IMR-90 (cell line): ENCODE data around the gene AFAP1L2. TPM values are rescaled to one million over a fixed set of nuclear protein-coding genes. Genes with fewer than 3 reads are reported as not detected.

Experiments
- ATAC-seq: fragments of 200-7000 bp; cut with Tn5 transposase; 2 replicates; pipeline ENCODE4 v1.9.1; 2020; ENCODE audit warnings: low read depth, mild to moderate bottlenecking, moderate library complexity
- BruUV-seq: library from RNA; stranded (reverse); fragments of 400-500 nt; replicated peaks from 2 replicates; lab custom pipeline; 2021; lab: Mats Ljungman, UMichigan
- CTCF ChIA-PET: fragments of 300-600 bp; formaldehyde crosslinking; extraction: SDS; loops from one replicate; lab custom pipeline; 2021; ENCODE audit warnings: antibody characterized with exemption; lab: Yijun Ruan, JAX
- POLR2A ChIA-PET: fragments of 300-600 bp; sonication (Branson Sonifier 250); formaldehyde crosslinking; loops from one replicate; lab custom pipeline; 2022; ENCODE audit warnings: antibody characterized with exemption; ENCODE audit not compliant: unreplicated experiment; lab: Charles Lee
- DNase-seq: peaks from one replicate; pipeline ENCODE4 v3.0.0; 2013
- H2AFZ ChIP-seq: replicated peaks from 2 replicates; pipeline ENCODE3; 2013; ENCODE audit warnings: low read length, mild to moderate bottlenecking; ENCODE audit not compliant: poor library complexity
- H2AK5ac ChIP-seq: 2 replicates; pipeline ENCODE4 v1.6.1; 2013; ENCODE audit warnings: low read depth, low read length, inconsistent platforms
- H2AK9ac ChIP-seq: replicated peaks from 2 replicates; pipeline ENCODE3; 2013; ENCODE audit warnings: mild to moderate bottlenecking, low read depth, low read length, moderate library complexity; ENCODE audit not compliant: poor library complexity
- H2BK120ac ChIP-seq: 2 replicates; pipeline ENCODE4 v1.6.1; 2013; ENCODE audit warnings: low read depth, low read length, inconsistent platforms
- H2BK15ac ChIP-seq: 3 replicates; pipeline ENCODE4 v1.6.1; 2013; ENCODE audit warnings: low read depth, low read length, inconsistent platforms
- H2BK20ac ChIP-seq: 2 replicates; pipeline ENCODE4 v1.6.1; 2013; ENCODE audit warnings: low read depth, mild to moderate bottlenecking, inconsistent platforms, low read length, moderate library complexity
- H2BK5ac ChIP-seq: 2 replicates; pipeline ENCODE4 v1.6.1; 2013; ENCODE audit warnings: mild to moderate bottlenecking, low read depth, low read length, inconsistent platforms; ENCODE audit not compliant: poor library complexity, severe bottlenecking
- H3K14ac ChIP-seq: replicated peaks from 2 replicates; pipeline ENCODE4 v1.6.1; 2013; ENCODE audit warnings: low read depth, low read length, inconsistent platforms
- H3K18ac ChIP-seq: 2 replicates; pipeline ENCODE4 v1.6.1; 2013; ENCODE audit warnings: low read depth, low read length, control low read depth
- H3K23ac ChIP-seq: 2 replicates; pipeline ENCODE4 v1.6.1; 2013; ENCODE audit warnings: low read depth, low read length, inconsistent platforms
- H3K27ac ChIP-seq: 2 replicates; pipeline ENCODE4 v1.5.1; 2013; ENCODE audit warnings: mild to moderate bottlenecking, control low read depth, low read length; ENCODE audit not compliant: insufficient read depth
- H3K27me3 ChIP-seq: 2 replicates; pipeline ENCODE4 v1.6.1; 2013; ENCODE audit warnings: low read length; ENCODE audit not compliant: control insufficient read depth, insufficient read depth
- H3K36me3 ChIP-seq: 2 replicates; pipeline ENCODE4 v1.6.1; 2013; ENCODE audit warnings: low read length, mixed read lengths; ENCODE audit not compliant: control insufficient read depth, insufficient read depth
- H3K4ac ChIP-seq: 2 replicates; pipeline ENCODE4 v1.6.1; 2013; ENCODE audit warnings: low read depth, low read length, inconsistent platforms
- H3K4me1 ChIP-seq: 2 replicates; pipeline ENCODE4 v1.6.1; 2013; ENCODE audit warnings: low read length, mixed read lengths; ENCODE audit not compliant: control insufficient read depth, insufficient read depth
- H3K4me2 ChIP-seq: 2 replicates; pipeline ENCODE4 v1.6.1; 2013; ENCODE audit warnings: low read depth, mild to moderate bottlenecking, control low read depth, low read length, moderate library complexity
- H3K4me3 ChIP-seq: 2 replicates; pipeline ENCODE4 v1.5.1; 2013; ENCODE audit warnings: low read depth, mild to moderate bottlenecking, control low read depth, low read length, moderate library complexity; ENCODE audit not compliant: insufficient read depth
- H3K56ac ChIP-seq: 2 replicates; pipeline ENCODE4 v1.6.1; 2013; ENCODE audit warnings: low read length, inconsistent platforms; ENCODE audit not compliant: insufficient read depth; ENCODE audit errors: extremely low read depth
- H3K79me1 ChIP-seq, 2 experiments: 2 replicates each; pipeline ENCODE4 v1.6.1; 2013; ENCODE audit warnings: low read length in 2 of 2, inconsistent platforms in 1 of 2, low read depth in 1 of 2
- H3K9ac ChIP-seq: 2 replicates; pipeline ENCODE4 v1.6.1; 2013; ENCODE audit warnings: low read depth, low read length, control low read depth
- H3K9me1 ChIP-seq: 2 replicates; pipeline ENCODE4 v1.6.1; 2013; ENCODE audit warnings: low read length, inconsistent platforms; ENCODE audit not compliant: insufficient read depth
- H3K9me3 ChIP-seq: 2 replicates; pipeline ENCODE4 v1.6.1; 2013; ENCODE audit warnings: low read length; ENCODE audit not compliant: control insufficient read depth, insufficient read depth
- H4K20me1 ChIP-seq: 2 replicates; pipeline ENCODE4 v1.6.1; 2013; ENCODE audit warnings: low read length, inconsistent platforms; ENCODE audit not compliant: insufficient read depth
- H4K5ac ChIP-seq: 2 replicates; pipeline ENCODE4 v1.6.1; 2013; ENCODE audit warnings: mild to moderate bottlenecking, low read depth, low read length, control low read depth
- H4K8ac ChIP-seq, 2 experiments: 2 replicates each; pipeline ENCODE4 v1.6.1; 2013; ENCODE audit warnings: low read depth in 2 of 2, low read length in 2 of 2, control low read depth in 1 of 2, inconsistent platforms in 1 of 2
- H4K91ac ChIP-seq: 2 replicates; pipeline ENCODE4 v1.6.1; 2013; ENCODE audit warnings: low read depth, low read length, inconsistent platforms; ENCODE audit not compliant: insufficient read depth
- BHLHE40 ChIP-seq: fragments of 150-350 bp; IDR thresholded peaks from 2 replicates; pipeline ENCODE4 v1.6.1; 2016; ENCODE audit warnings: mild to moderate bottlenecking, low read depth, low read length
- CHD1 ChIP-seq: IDR thresholded peaks from 2 replicates; pipeline ENCODE4 v1.6.1; 2012; ENCODE audit warnings: low read depth, low read length, improper control_type of control experiment
- FOS ChIP-seq: fragments of 150-350 bp; IDR thresholded peaks from 2 replicates; pipeline ENCODE4 v1.6.1; 2016; ENCODE audit warnings: low read depth, low read length
- MAFK ChIP-seq: IDR thresholded peaks from 2 replicates; pipeline ENCODE4 v1.6.1; 2012; ENCODE audit warnings: low read depth, low read length, improper control_type of control experiment
- NFE2L2 ChIP-seq: fragments of 150-350 bp; IDR thresholded peaks from 2 replicates; pipeline ENCODE4 v1.6.1; 2016; ENCODE audit warnings: low read depth, mild to moderate bottlenecking, low read length
- RCOR1 ChIP-seq: IDR thresholded peaks from 2 replicates; pipeline ENCODE4 v1.6.1; 2012; ENCODE audit warnings: mild to moderate bottlenecking, low read length, improper control_type of control experiment; ENCODE audit not compliant: insufficient replicate concordance
- SMC3 ChIP-seq: fragments of 150-350 bp; IDR thresholded peaks from 2 replicates; pipeline ENCODE4 v1.6.1; 2016; ENCODE audit warnings: low read depth, mild to moderate bottlenecking, antibody characterized with exemption, low read length, moderate library complexity
- USF2 ChIP-seq: fragments of 150-350 bp; IDR thresholded peaks from 2 replicates; pipeline ENCODE4 v1.6.1; 2017; ENCODE audit warnings: mild to moderate bottlenecking, antibody characterized with exemption, low read length, low read depth
- WGBS, 2 experiments: methylation state at CpG; one replicate each; pipeline versions ENCODE4 v1.1.5 to v1.1.7; 2013; ENCODE audit warnings: missing lambda C conversion rate in 2 of 2; ENCODE audit not compliant: insufficient read length in 1 of 2; ENCODE audit errors: extremely low coverage in 2 of 2; 5-methylcytosine and 5-hydroxymethylcytosine counted together
- dilution Hi-C: fragments of 300-500 bp; cut with HindIII; formaldehyde crosslinking; loops from one replicate; pipeline ENCODE4 v1.14.3; 2018; ENCODE audit warnings: low sequenced_read_pairs; ENCODE audit not compliant: unreplicated experiment
- in situ Hi-C: fragments of 300-500 bp; cut with MboI; formaldehyde crosslinking; loops from 3 replicates; pipeline ENCODE4 v1.14.3; 2019; ENCODE audit warnings: low sequenced_read_pairs, inconsistent platforms, mixed read lengths
- intact Hi-C: fragments of 100-400 bp; cut with micrococcal nuclease; formaldehyde crosslinking; loops from 2 replicates; pipeline ENCODE4 v1.10.0; 2022
- polyA plus RNA-seq, 3 experiments: library from polyadenylated mRNA; depleted of rRNA; stranded (reverse); fragments of >200 nt; gene quantifications; 2 replicates each; pipeline ENCODE4 v1.2.3, GENCODE V29; 2012; ENCODE audit warnings: low replicate concordance in 1 of 3
- total RNA-seq: library from RNA; depleted of rRNA; stranded (reverse); fragments of >200 nt; gene quantifications from 2 replicates; pipeline ENCODE4 v1.2.3, GENCODE V29; 2012
- TF ChIP-seq, protein P1 (sequence below): fragments of 150-350 bp; IDR thresholded peaks from 2 replicates; pipeline ENCODE4 v1.6.1; 2016; ENCODE audit warnings: low read depth, mild to moderate bottlenecking, low read length, moderate library complexity, borderline replicate concordance

Gene AFAP1L2
- total and polyA plus RNA-seq, 2 of the 4 experiments (the other 2 are of a cell fraction): under 0.01 to 0.10 TPM

DNA sequence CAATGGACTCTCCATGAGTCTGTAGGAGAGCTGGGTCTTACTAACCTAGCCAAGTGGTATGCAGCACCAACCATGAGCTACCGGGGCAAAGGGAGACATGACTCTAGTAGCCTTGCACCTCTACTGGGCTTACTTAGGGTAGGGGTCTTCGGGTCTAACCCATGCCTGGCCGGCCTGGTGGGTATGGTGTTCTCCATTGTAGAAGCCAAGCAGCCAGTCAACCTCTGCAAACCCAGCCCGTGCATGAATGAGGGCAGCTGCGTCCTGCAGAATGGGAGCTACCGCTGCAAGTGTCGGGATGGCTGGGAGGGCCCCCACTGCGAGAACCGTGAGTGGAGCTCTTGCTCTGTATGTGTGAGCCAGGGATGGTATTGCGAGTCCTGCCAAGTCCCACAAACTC lies 114.3 kb downstream of the AFAP1L2 start:
- no peak for ATAC-seq
- Histone ChIP-seq H3K4me3 (no peak overlapping the region), H3K56ac (no peak overlapping the region), H2AK5ac (no peak overlapping the region), H3K23ac (no peak overlapping the region), H3K27me3 (peaks cover 9% of the 10 kb centered on the region), H3K4me1 (no peaks in the 10 kb centered on the region), H3K18ac (no peak overlapping the region), H3K4me2 (no peak overlapping the region), H4K20me1 (no peaks in the 10 kb centered on the region; the same call in 1 of the 2 replicates), H3K9ac (no peak overlapping the region), H3K79me1 (no peaks in the 10 kb centered on the region), H4K8ac (no peak overlapping the region), H3K36me3 (no peaks in the 10 kb centered on the region), H2AFZ (no peak overlapping the region), H2AK9ac (no peak overlapping the region), H3K27ac (no peak overlapping the region), H4K91ac (no peak overlapping the region), H2BK15ac (no peak overlapping the region), H3K4ac (no peak overlapping the region), H4K5ac (no peak overlapping the region), H2BK20ac (no peak overlapping the region), H2BK5ac (no peak overlapping the region), H2BK120ac (no peak overlapping the region), H3K14ac (no peak overlapping the region), H3K9me3 (no peaks in the 10 kb centered on the region), H3K9me1 (no peaks in the 10 kb centered on the region)
- ChIA-PET CTCF (no interaction called here), POLR2A (no interaction called here)
- no peak for TF ChIP-seq MAFK
- TF ChIP-seq CHD1: no peak
- no peak for TF ChIP-seq NFE2L2
- no peak for TF ChIP-seq FOS
- TF ChIP-seq RCOR1: no peak
- no peak for TF ChIP-seq BHLHE40
- TF ChIP-seq, protein P1, sequence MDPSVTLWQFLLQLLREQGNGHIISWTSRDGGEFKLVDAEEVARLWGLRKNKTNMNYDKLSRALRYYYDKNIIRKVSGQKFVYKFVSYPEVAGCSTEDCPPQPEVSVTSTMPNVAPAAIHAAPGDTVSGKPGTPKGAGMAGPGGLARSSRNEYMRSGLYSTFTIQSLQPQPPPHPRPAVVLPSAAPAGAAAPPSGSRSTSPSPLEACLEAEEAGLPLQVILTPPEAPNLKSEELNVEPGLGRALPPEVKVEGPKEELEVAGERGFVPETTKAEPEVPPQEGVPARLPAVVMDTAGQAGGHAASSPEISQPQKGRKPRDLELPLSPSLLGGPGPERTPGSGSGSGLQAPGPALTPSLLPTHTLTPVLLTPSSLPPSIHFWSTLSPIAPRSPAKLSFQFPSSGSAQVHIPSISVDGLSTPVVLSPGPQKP: no peak
- no peak for TF ChIP-seq USF2
- no peak for TF ChIP-seq SMC3
- intact Hi-C loops (no loop called here), dilution Hi-C loops (no loop called here), in situ Hi-C loops (no loop called here)
- WGBS, 2 experiments: 80% methylated on average over 1 of the region's 10 CpGs; no CpG with 5 or more reads in 1 of the 2 experiments
- BruUV-seq: no TSS peak
- no peak for DNase-seq
